ENCODE measurements around the gene DACH1.

DACH1 gene

GRCh38 chr13:71621174-71622124 is 245.6 kb downstream of the DACH1 start:
- Histone ChIP-seq H3K9me3 (ENCODE audit: control insufficient read depth in 2 of 2, low read length in 2 of 2) (no peaks in the 10 kb centered on the region), H3K4me3 (ENCODE audit: low read length in 2 of 2) (no peak overlapping the region), H3K27me3 (ENCODE audit: control insufficient read depth in 2 of 2, insufficient read depth in 2 of 2, low read length in 2 of 2) (no peaks in the 10 kb centered on the region), H3K27ac (ENCODE audit: low read depth in 2 of 2, low read length in 2 of 2) (no peak overlapping the region), H3K4me1 (ENCODE audit: control insufficient read depth in 2 of 2, insufficient read depth in 2 of 2, low read length in 2 of 2) (no peaks in the 10 kb centered on the region), H3K9ac (ENCODE audit: low read depth in 1 of 2, low read length in 2 of 2) (no peak overlapping the region), H3K36me3 (ENCODE audit: control insufficient read depth in 2 of 2, insufficient read depth in 2 of 2, low read length in 2 of 2) (no peaks in the 10 kb centered on the region)

DNA sequence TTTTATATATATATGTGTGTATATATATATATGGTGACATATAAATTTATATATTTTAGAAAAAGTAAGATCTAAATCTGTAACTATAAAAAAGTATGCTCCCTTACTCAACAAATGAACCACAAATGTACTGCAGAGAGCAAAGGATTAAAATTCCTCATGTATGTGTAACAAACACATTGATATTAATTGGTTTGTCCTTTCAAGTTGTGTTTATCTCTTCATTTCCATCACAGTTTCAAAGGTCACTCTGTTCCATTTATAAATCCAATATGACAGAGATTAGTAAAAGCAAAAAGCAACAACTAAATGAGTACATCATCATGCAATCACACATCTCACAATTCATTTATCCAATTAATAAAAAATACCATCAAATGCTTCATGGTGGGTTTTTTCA is 247.9 kb downstream of the DACH1 start:
- H3K9ac ChIP-seq (ENCODE audit: low read depth in 1 of 2, low read length in 2 of 2) = no peak overlapping the region
- H3K4me1 ChIP-seq (ENCODE audit: control insufficient read depth in 2 of 2, insufficient read depth in 2 of 2, low read length in 2 of 2) = no peaks in the 10 kb centered on the region
- no peak overlapping the region for H3K4me3 ChIP-seq (ENCODE audit: low read length in 2 of 2)
- H3K27me3 ChIP-seq (ENCODE audit: control insufficient read depth in 2 of 2, insufficient read depth in 2 of 2, low read length in 2 of 2) = no peaks in the 10 kb centered on the region
- no peaks in the 10 kb centered on the region for H3K36me3 ChIP-seq (ENCODE audit: control insufficient read depth in 2 of 2, insufficient read depth in 2 of 2, low read length in 2 of 2)
- H3K9me3 ChIP-seq (ENCODE audit: control insufficient read depth in 2 of 2, low read length in 2 of 2) = no peaks in the 10 kb centered on the region
- no peak overlapping the region for H3K27ac ChIP-seq (ENCODE audit: low read depth in 2 of 2, low read length in 2 of 2)

DNA sequence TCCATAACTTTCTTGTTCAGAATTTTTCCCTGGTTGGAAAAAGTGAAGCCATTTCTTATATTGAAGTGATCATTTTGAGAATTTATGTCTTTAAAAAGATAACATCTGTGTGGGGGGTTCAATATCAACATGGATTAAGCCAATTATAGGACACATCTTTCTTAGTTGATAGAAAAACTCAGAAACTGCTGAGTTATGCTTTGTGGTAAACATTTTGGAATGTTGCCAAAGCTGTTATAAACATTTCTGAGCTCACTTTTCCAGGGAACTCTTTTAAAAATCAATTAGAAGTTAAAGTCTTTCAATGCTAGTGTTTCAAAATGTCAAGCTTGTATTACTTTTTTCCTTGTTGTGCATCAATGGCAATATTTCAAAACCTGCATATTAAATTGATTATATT is 248.8 kb downstream of the DACH1 start:
- Histone ChIP-seq H3K9ac (ENCODE audit: low read depth in 1 of 2, low read length in 2 of 2) (no peak overlapping the region), H3K9me3 (ENCODE audit: control insufficient read depth in 2 of 2, low read length in 2 of 2) (no peaks in the 10 kb centered on the region), H3K4me1 (ENCODE audit: control insufficient read depth in 2 of 2, insufficient read depth in 2 of 2, low read length in 2 of 2) (no peaks in the 10 kb centered on the region), H3K27me3 (ENCODE audit: control insufficient read depth in 2 of 2, insufficient read depth in 2 of 2, low read length in 2 of 2) (no peaks in the 10 kb centered on the region), H3K36me3 (ENCODE audit: control insufficient read depth in 2 of 2, insufficient read depth in 2 of 2, low read length in 2 of 2) (no peaks in the 10 kb centered on the region), H3K27ac (ENCODE audit: low read depth in 2 of 2, low read length in 2 of 2) (no peak overlapping the region), H3K4me3 (ENCODE audit: low read length in 2 of 2) (no peak overlapping the region)

DNA sequence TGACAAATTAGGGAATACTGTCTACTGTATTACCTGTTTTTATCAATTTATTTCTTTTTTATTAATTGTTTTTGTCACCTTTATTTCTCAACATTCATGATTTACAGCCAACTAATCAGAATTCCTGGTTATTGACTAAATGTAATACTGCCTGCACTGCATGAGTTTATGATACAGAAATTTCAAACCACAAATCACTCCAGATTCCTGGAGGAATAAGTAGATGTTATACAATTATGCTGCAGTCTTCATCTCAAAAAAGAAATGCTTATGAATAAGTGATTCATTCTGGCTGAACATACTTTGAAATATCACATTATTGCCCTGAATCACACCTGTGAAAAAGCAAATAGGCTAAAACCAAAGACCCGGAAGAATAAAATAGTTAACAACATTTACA is 249.7 kb downstream of the DACH1 start:
- H3K4me1 ChIP-seq (ENCODE audit: control insufficient read depth in 2 of 2, insufficient read depth in 2 of 2, low read length in 2 of 2) = no peaks in the 10 kb centered on the region
- no peaks in the 10 kb centered on the region for H3K36me3 ChIP-seq (ENCODE audit: control insufficient read depth in 2 of 2, insufficient read depth in 2 of 2, low read length in 2 of 2)
- no peaks in the 10 kb centered on the region for H3K9me3 ChIP-seq (ENCODE audit: control insufficient read depth in 2 of 2, low read length in 2 of 2)
- no peak overlapping the region for H3K4me3 ChIP-seq (ENCODE audit: low read length in 2 of 2)
- no peak overlapping the region for H3K27ac ChIP-seq (ENCODE audit: low read depth in 2 of 2, low read length in 2 of 2)
- no peak overlapping the region for H3K9ac ChIP-seq (ENCODE audit: low read depth in 1 of 2, low read length in 2 of 2)
- no peaks in the 10 kb centered on the region for H3K27me3 ChIP-seq (ENCODE audit: control insufficient read depth in 2 of 2, insufficient read depth in 2 of 2, low read length in 2 of 2)

DNA sequence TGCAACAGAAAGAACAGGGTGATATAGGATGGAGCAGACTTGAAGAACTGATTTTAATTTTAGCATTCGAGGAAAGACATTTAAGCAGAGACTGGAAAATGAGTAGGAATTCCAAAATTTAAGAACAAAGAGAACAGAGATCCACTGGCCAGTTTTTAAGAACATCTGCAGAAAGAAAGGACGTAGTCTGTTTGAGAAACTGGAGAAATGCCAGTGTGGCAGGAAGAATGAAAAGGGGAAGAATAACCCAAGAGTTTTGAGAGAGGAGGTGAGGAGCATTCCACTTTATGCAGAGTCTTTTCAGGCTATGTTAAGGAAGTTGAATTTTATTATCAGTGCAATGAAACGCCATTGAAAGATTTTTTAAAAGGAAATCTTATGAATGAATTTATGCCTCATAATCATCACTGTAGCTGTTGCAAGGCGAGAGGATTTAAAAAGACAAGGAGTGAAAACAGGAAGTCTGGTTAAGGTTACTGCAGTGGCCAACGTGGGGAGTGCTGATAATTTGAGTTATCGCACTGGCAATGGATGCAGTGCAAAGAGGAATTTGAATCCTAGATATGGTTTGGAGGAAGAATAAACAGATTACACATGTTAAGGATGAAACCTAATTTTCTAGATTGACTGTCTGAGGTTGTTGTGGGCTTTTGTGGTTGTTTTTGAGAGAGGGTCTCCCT is 253.8 kb downstream of the DACH1 start:
- Histone ChIP-seq H3K9me3 (ENCODE audit: control insufficient read depth in 2 of 2, low read length in 2 of 2) (no peaks in the 10 kb centered on the region), H3K27me3 (ENCODE audit: control insufficient read depth in 2 of 2, insufficient read depth in 2 of 2, low read length in 2 of 2) (no peaks in the 10 kb centered on the region), H3K9ac (ENCODE audit: low read depth in 1 of 2, low read length in 2 of 2) (no peak overlapping the region), H3K27ac (ENCODE audit: low read depth in 2 of 2, low read length in 2 of 2) (no peak overlapping the region), H3K4me1 (ENCODE audit: control insufficient read depth in 2 of 2, insufficient read depth in 2 of 2, low read length in 2 of 2) (peaks cover 0 to 3% of the 10 kb centered on the region in 2 donors), H3K4me3 (ENCODE audit: low read length in 2 of 2) (no peak overlapping the region), H3K36me3 (ENCODE audit: control insufficient read depth in 2 of 2, insufficient read depth in 2 of 2, low read length in 2 of 2) (no peaks in the 10 kb centered on the region)

- H3K27me3 ChIP-seq (ENCODE audit: control insufficient read depth in 2 of 2, insufficient read depth in 2 of 2, low read length in 2 of 2) = no peaks in the 10 kb centered on the region
- H3K4me1 ChIP-seq (ENCODE audit: control insufficient read depth in 2 of 2, insufficient read depth in 2 of 2, low read length in 2 of 2) = peaks cover 0 to 3% of the 10 kb centered on the region in 2 donors
- no peaks in the 10 kb centered on the region for H3K36me3 ChIP-seq (ENCODE audit: control insufficient read depth in 2 of 2, insufficient read depth in 2 of 2, low read length in 2 of 2)
- no peak overlapping the region for H3K27ac ChIP-seq (ENCODE audit: low read depth in 2 of 2, low read length in 2 of 2)
- no peak overlapping the region for H3K9ac ChIP-seq (ENCODE audit: low read depth in 1 of 2, low read length in 2 of 2)
- H3K9me3 ChIP-seq (ENCODE audit: control insufficient read depth in 2 of 2, low read length in 2 of 2) = no peaks in the 10 kb centered on the region
- no peak overlapping the region for H3K4me3 ChIP-seq (ENCODE audit: low read length in 2 of 2)
Observed at GRCh38 chr13:71611292-71611691, 255.7 kb downstream of the DACH1 start.

GRCh38 chr13:71610876-71611275 is 256.1 kb downstream of the DACH1 start:
- no peaks in the 10 kb centered on the region for H3K36me3 ChIP-seq (ENCODE audit: control insufficient read depth in 2 of 2, insufficient read depth in 2 of 2, low read length in 2 of 2)

DNA sequence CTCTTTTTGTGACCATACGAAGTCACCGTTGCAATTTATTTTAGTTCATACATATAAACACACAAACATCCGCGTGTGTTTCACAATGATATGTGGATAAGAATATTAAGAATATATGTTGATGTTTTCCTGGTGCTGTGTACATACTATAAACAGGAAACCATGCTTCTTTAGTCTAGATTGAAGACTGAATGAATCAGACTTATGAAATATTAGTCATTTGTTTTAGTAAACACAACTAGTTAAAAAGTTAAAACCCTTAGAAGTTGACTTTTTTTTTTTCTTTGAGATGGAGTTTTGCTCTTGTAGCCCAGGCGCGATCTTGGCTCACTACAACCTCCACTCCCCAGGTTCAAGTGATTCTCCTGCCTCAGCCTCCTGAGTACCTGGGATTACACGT is 257.7 kb downstream of the DACH1 start:
- Histone ChIP-seq H3K4me1 (ENCODE audit: control insufficient read depth in 2 of 2, insufficient read depth in 2 of 2, low read length in 2 of 2) (peaks cover 0 to 3% of the 10 kb centered on the region in 2 donors), H3K36me3 (ENCODE audit: control insufficient read depth in 2 of 2, insufficient read depth in 2 of 2, low read length in 2 of 2) (no peaks in the 10 kb centered on the region), H3K27me3 (ENCODE audit: control insufficient read depth in 2 of 2, insufficient read depth in 2 of 2, low read length in 2 of 2) (no peaks in the 10 kb centered on the region), H3K9me3 (ENCODE audit: control insufficient read depth in 2 of 2, low read length in 2 of 2) (no peaks in the 10 kb centered on the region), H3K27ac (ENCODE audit: low read depth in 2 of 2, low read length in 2 of 2) (no peak overlapping the region), H3K9ac (ENCODE audit: low read depth in 1 of 2, low read length in 2 of 2) (no peak overlapping the region), H3K4me3 (ENCODE audit: low read length in 2 of 2) (no peak overlapping the region)

More at GRCh38 chr13:71610876-71611275, 256.1 kb downstream of the DACH1 start:
- H3K27ac ChIP-seq (ENCODE audit: low read depth in 2 of 2, low read length in 2 of 2) = no peak overlapping the region
- H3K27me3 ChIP-seq (ENCODE audit: control insufficient read depth in 2 of 2, insufficient read depth in 2 of 2, low read length in 2 of 2) = no peaks in the 10 kb centered on the region
- H3K9me3 ChIP-seq (ENCODE audit: control insufficient read depth in 2 of 2, low read length in 2 of 2) = no peaks in the 10 kb centered on the region
- H3K4me3 ChIP-seq (ENCODE audit: low read length in 2 of 2) = no peak overlapping the region
- no peak overlapping the region for H3K9ac ChIP-seq (ENCODE audit: low read depth in 1 of 2, low read length in 2 of 2)
- H3K4me1 ChIP-seq (ENCODE audit: control insufficient read depth in 2 of 2, insufficient read depth in 2 of 2, low read length in 2 of 2) = peaks cover 0 to 3% of the 10 kb centered on the region in 2 donors

GRCh38 chr13:71607575-71607974 is 259.4 kb downstream of the DACH1 start:
- no peaks in the 10 kb centered on the region for H3K27me3 ChIP-seq (ENCODE audit: control insufficient read depth in 2 of 2, insufficient read depth in 2 of 2, low read length in 2 of 2)
- H3K9ac ChIP-seq (ENCODE audit: low read depth in 1 of 2, low read length in 2 of 2) = no peak overlapping the region
- H3K4me3 ChIP-seq (ENCODE audit: low read length in 2 of 2) = no peak overlapping the region
- peaks cover 0 to 3% of the 10 kb centered on the region in 2 donors for H3K4me1 ChIP-seq (ENCODE audit: control insufficient read depth in 2 of 2, insufficient read depth in 2 of 2, low read length in 2 of 2)
- no peaks in the 10 kb centered on the region for H3K9me3 ChIP-seq (ENCODE audit: control insufficient read depth in 2 of 2, low read length in 2 of 2)
- H3K27ac ChIP-seq (ENCODE audit: low read depth in 2 of 2, low read length in 2 of 2) = no peak overlapping the region
- H3K36me3 ChIP-seq (ENCODE audit: control insufficient read depth in 2 of 2, insufficient read depth in 2 of 2, low read length in 2 of 2) = no peaks in the 10 kb centered on the region

DNA sequence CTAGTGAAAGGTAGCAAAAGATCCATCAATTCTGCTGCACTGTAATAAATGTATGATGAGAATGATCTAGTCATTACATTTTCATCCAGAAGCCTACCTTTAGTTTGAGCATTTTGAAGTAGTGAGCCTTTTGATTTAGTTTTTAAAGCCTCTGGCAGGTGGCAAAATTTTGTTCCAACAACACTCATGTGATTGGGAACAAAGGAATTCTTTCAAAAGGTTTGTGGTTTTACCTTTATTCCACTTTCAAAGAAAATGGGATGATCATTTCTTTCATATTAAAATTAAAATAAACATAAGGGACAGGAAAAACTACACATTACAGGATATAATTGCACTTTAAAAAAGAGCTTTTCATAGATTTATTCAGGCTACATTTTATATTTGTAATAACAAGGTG is 260.2 kb downstream of the DACH1 start:
- H3K9ac ChIP-seq (ENCODE audit: low read depth in 1 of 2, low read length in 2 of 2) = no peak overlapping the region
- H3K27ac ChIP-seq (ENCODE audit: low read depth in 2 of 2, low read length in 2 of 2) = no peak overlapping the region
- no peaks in the 10 kb centered on the region for H3K9me3 ChIP-seq (ENCODE audit: control insufficient read depth in 2 of 2, low read length in 2 of 2)
- H3K4me3 ChIP-seq (ENCODE audit: low read length in 2 of 2) = no peak overlapping the region
- H3K4me1 ChIP-seq (ENCODE audit: control insufficient read depth in 2 of 2, insufficient read depth in 2 of 2, low read length in 2 of 2) = peaks cover 0 to 3% of the 10 kb centered on the region in 2 donors
- H3K27me3 ChIP-seq (ENCODE audit: control insufficient read depth in 2 of 2, insufficient read depth in 2 of 2, low read length in 2 of 2) = no peaks in the 10 kb centered on the region
- no peaks in the 10 kb centered on the region for H3K36me3 ChIP-seq (ENCODE audit: control insufficient read depth in 2 of 2, insufficient read depth in 2 of 2, low read length in 2 of 2)
